HG03039 (cell line): ENCODE data around the gene SALL1.

Experiments used
- ATAC-seq: cut with Tn5 transposase; IDR thresholded peaks from one replicate; pipeline ENCODE4 v1.9.1; 2021; ENCODE audit warnings: mild to moderate bottlenecking, moderate library complexity; ENCODE audit not compliant: unreplicated experiment

The SALL1 gene

DNA sequence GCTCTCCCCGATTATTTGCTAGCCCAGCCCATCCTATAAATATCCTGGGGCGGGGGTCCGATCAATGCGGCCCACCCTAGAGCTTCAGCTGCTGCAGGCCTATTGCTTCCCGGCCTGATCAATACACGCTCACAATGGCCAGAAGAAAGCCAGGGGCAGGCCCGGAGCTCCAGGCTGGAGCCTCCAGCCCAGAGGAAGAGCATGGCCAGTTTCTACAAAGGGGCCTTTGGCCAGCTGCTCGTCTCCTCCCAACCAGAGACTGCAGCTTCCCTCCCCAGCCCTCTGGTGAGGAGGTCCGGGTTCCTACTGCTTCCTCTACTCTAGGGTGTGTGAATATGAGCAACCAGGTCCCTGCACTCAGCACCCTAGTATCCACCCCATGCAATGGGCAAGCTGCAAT, 36.7 kb downstream of the SALL1 start:
- ATAC-seq: no peak

DNA sequence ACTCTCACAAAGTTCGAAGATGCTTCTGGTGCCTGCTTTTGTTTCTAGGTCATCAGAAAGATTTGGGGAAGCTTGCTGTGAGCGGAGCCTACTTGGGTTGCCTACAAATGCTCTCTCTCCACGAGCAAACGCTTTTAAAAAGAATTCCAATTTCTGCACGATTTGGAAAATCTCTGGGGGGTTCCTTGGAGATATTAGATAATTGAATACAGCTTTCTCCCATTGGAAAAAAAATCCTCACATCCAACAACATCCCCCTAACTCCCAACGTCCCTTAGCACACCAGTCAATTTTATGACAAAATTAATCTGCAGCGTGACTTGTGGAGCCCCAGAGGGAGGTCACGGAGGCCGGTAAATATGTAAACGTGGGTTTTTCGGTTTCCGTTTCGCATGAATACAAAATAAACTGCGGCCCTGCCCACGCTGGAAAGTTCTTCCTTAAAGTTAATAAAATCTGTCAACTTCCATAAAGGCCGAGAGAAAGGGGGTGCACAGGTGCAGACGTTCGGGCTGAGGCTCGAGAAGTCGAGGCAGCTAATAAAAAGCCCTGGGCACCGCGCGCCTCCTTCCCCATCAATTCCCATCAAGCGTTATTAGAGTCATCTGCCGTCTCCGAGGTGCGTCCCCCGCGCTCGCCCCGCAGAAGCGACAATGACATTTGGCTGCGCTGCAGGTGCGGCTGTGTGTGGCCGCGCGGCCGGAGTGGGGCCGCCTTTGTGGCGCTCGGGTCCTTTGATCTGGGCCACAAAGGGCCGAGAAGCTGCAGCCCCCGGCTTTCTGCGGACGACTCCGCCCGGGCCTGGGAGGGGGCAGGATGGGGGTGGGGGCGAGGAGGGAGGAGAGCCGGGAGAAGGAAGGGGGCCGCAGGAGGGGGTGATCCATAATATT, 37.6 kb downstream of the SALL1 start:
- ATAC-seq: no peak

DNA sequence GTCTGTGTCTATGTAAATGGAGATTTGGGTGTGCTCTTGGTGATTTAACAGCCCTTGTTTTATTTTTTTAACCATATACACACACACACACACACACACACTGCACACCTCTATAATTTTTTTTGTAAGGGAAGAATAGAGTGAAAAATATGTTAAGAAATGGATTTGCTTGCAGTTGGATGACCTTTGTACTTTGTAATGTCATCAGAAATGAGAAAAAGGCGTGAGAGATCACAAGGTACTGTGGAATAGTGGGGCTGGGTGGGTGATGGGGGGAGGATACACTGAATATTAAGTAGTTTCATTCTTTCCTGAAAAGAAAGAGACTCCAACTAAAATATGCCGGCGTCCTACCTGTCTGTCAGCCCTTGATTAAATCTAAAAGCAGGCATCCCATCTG, 38.7 kb downstream of the SALL1 start:
- ATAC-seq: no peak

DNA sequence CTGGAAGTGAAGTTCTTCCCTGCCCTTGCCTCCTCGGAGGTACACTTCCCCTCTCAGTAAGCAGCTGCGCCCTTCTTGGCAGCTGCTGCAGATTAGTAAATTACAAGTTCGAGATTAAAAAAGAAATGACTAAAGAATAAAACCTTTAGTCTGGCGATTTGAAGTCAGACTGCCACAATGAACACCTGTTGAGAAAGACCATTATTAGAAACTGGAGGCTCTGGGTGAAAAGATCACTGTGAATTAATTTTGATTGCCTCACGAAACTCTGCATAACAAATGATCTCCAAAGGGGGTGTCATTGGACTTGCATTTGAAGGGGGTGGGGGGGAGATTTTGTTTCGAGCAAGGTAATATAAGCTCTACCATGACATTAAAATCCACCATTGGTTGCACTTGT, 39.3 kb downstream of the SALL1 start:
- ATAC-seq: no peak

DNA sequence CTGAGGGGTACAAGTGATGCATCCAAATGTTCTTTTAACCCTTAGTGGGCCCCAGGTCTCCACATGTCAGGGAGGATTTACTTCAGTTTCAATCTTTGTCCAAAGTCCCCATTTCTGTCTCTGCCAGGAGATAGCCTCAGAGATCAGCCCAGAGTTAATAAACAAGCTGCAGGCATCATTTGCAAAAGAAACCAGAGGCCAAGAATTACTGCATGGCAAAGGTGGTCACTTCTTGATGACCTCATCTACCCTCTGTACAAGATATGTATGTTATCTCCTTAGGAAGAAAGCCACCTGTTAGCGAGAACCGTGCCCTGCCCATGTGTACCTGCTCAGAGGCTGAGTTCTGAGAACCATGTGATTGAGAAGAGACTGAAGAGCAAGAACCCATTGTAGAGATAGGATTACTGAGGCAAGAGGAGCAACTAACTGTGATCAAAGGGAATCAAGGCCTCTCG, 40.3 kb downstream of the SALL1 start:
- ATAC-seq: no peak

DNA sequence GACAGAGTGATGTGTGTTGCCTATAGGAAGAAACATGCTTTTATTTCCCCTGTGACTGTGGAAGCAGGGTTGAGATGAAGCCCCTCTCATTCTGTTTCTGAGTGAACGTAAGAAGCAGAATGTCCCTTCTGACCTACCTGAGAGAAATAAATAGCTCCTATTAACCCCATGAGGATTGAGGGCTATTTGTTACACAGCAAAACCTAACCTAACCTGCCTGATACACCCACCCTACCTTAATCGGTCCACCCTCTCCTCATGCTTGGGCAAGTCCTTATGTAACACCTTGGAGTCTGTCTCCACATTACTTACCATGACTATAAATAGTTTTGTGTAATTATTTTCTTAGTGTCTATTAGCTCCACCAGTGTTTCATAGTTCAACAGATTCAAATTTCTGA, 41.9 kb downstream of the SALL1 start:
- no peak for ATAC-seq

DNA sequence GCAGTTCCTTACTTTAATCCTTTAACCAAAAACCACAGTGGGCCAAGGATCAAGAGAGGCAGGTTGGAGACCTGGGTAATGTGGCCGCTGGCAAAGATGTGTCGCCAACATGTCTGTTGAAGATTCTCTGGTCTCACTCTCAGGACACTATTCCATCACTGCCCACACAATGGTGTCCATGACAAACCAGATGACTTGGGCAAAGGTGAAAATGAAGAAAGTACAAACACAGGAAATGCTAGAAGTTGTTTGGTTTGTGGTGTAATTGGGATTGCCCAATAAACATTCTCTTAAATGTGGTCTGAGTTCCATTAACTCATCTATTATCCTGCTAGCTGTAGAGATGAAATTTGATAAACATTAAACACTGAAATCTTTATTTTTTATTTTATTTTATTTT, 43.3 kb downstream of the SALL1 start:
- ATAC-seq: no peak

DNA sequence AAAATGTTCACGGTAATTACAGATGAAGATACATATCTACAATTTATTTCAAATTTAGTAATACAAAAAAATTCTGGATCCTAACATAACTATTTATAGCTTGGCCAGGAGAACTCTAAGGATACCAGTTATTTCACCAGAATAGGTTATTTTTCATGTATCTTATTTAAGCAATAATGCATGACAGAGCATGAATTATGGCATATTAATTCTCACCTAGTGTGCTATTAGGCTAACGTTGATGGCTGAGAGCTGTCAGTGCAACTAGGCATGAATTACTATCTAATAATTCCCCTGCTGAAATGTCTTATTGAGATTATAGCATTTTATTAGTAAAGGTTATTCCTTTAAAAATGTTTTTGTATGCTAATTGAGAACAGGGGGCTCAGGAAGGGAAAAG, 44.5 kb downstream of the SALL1 start:
- no peak for ATAC-seq

DNA sequence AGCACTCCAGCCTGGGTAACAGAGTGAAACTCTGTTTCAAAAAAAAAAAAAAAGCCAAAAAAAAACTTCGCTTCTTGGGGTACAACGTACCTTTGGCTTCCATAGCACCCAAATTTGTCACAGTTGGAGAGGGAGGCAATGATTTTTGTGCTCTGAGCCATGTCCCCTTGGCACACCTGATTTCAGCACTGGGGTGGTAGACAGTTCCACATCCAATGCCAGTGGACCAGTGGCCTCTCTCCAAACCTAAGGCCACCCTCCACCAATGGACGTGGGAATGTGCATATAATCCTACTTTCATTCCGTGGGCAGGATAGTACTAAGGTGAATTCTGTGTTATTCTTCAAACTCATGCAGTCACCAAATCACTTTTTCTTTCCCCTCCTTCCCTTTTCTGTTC, 47.5 kb downstream of the SALL1 start:
- ATAC-seq: no peak

DNA sequence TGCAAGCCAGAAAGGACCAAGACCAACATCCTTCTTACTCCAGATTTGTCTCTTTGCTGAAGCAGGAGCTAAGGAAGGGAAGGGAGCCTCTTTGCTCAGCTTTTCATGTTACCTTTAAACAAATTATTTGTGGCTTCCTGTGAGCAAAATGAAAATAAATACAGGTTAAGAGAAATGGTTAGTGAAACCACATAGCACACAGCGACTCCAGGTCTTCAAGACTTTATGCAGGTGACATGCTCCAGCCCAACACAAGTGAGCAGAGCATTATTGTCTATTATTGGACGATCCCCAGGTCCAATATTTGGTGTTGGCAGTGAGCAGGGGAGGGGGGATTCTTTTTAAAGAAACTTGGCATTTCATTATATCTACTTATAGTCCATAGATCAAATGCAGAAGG, 53.3 kb downstream of the SALL1 start:
- no peak for ATAC-seq

DNA sequence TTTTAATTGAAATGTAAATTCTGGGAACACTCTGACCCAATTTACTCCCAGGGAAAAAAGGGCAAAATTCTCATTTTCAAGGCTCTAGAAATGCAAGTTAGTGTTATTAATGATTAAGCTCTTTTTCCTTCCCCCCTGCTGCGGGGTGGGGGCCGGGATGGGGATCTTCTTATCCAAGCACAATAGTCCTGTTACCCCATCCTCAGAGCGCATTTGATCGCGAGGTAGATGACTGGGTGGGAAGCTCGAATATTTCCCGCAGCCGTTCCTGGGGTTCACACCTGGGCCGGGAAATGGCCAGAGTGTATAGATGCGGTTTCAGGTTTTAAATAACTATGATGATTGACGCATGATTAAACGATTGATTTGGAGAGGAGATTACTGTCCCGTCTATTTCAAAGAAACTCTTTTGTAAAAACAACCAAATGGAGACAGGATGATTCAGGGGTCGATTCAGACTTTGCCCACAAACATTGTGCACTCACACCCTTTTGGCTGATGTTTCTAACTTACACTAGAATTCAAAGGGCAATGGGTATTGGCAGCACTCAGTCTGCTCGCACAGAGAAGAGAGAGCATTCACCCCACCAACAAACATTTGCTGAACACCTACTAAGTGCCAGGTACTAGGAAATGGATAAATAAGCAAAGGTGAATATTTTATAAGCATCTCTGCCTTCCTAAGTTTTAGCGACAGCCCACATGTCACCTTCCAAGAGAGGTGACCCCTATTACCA, 55.0 kb downstream of the SALL1 start:
- no peak for ATAC-seq

DNA sequence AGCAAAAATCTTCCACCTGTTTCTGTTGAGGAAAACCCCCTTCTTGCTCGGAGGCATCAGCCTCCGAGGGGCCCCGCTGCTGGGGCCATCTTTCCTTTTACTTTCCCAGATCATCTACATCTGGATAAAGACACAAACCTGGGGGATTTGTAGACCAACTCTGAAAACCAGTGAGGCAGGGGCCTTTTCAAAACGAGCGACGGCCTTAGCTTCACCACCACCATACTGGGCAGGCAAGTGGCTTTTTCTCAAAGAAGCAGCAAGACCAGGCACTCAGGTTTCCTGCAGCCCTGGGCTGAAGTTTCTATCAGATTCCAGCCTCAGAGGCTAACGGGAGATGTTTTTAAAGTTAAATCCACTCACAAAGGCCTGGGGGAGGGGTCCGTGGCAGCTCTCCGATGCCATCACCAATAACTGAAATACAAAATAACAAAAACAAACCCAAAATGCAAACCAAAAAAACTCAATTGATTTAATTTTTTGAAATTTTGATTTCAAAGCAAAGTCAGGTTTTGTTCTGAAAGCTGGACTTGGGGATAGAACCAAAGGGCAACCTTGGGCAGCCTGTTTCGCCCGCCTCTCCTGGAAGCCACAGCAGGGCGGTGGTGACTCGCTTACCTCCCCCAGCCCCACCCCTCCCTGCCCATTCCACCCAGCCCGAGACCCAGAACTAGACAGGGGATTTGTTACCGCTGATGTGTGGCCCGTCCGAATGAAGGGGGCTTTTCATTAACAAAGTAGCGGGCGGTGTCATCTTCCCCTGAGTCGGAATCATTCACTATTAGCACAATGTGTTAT, 55.8 kb downstream of the SALL1 start:
- ATAC-seq: no peak

DNA sequence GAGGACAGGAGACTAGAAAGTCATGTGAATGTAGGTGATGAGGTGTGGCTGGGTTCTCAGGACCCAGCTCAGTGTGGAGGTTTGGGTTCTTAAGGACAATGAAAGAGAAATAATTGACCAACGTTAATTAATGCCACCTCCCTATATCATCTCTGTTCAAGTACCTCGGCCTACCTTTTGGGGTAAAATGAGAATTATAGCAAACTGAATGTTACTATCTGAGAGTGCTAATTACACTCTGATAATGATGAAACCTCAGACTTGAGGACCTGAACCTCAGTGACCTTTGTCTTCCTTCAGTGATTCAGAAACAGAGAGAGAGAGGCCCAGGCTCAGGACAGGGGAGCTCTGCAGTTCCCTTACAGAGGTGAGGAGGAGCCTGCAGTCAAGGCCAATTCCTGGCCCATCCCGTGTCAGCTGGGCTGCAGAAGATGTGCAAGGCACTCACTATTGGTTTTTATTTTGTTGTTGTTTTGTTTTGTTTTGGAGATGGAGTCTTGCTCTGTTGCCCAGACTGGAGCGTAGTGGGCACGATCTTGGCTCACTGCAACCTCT, 57.3 kb downstream of the SALL1 start:
- no peak for ATAC-seq
